Stomach (tissue), 9 donors: Measurements from ENCODE around the gene DOCK3. TPM values are rescaled to one million over a fixed set of nuclear protein-coding genes. Genes with fewer than 3 reads are reported as not detected.

Experiments
- DNase-seq, 2 donors: peaks; one replicate each; pipeline versions ENCODE4 v3.0.0 to v3.0.0-alpha.2; 2013 to 2019
- H3K27ac ChIP-seq, 5 donors: fragments of 200-600 bp in 4 of 5; sonication (generic) in 4 of 5; one replicate each; pipeline ENCODE4 v1.5.1; 2013 to 2019; ENCODE audit warnings: mild to moderate bottlenecking in 1 of 5, moderate library complexity in 1 of 5
- H3K27me3 ChIP-seq, 3 donors: fragments of 200-600 bp; sonication (generic); one replicate each; pipeline ENCODE4 v1.5.1; 2017 to 2019; ENCODE audit warnings: mixed run types in 1 of 3
- H3K36me3 ChIP-seq, 4 donors: fragments of 200-600 bp; sonication (generic); 1 replicate in 3 of 4; 2 replicates in 1 of 4; pipeline ENCODE4 v1.5.1; 2016 to 2019
- H3K4me1 ChIP-seq, 4 donors: fragments of 200-600 bp; sonication (generic); one replicate each; pipeline ENCODE4 v1.5.1; 2016 to 2019
- H3K4me3 ChIP-seq, 4 donors: fragments of 200-600 bp; sonication (generic) in 3 of 4; one replicate each; pipeline ENCODE4 v1.5.1; 2016 to 2019; ENCODE audit warnings: mild to moderate bottlenecking in 1 of 4
- H3K9me3 ChIP-seq, 4 donors: fragments of 200-600 bp; sonication (generic); one replicate each; pipeline ENCODE4 v1.5.1; 2016 to 2019
- CTCF ChIP-seq, 7 experiments: fragments of 450-650 bp in 4 of 7; fragments of 200-600 bp in 3 of 7; sonication (generic) in 3 of 7; IDR thresholded peaks; one replicate each; pipeline ENCODE4 v1.5.1; 2016 to 2019; ENCODE audit warnings: antibody characterized with exemption in 7 of 7, control low read depth in 2 of 7, mild to moderate bottlenecking in 1 of 7
- EP300 ChIP-seq: sonication (generic); formaldehyde crosslinking; IDR thresholded peaks from one replicate; pipeline ENCODE4 v1.6.1; 2017; ENCODE audit warnings: antibody characterized with exemption
- POLR2A ChIP-seq, 4 donors: fragments of 450-650 bp; IDR thresholded peaks; one replicate each; pipeline ENCODE4 v1.6.1; 2016; ENCODE audit warnings: antibody characterized with exemption in 4 of 4, control low read depth in 2 of 4, mild to moderate bottlenecking in 1 of 4, moderate library complexity in 1 of 4
- POLR2AphosphoS5 ChIP-seq, 3 donors: sonication (generic); formaldehyde crosslinking; IDR thresholded peaks; one replicate each; pipeline ENCODE4 v1.6.1; 2016; ENCODE audit warnings: antibody characterized with exemption in 3 of 3
- WGBS, 5 donors: extraction: QIAGEN DNeasy Blood & Tissue Kit in 3 of 5; methylation state at CpG; one replicate each; pipeline versions ENCODE4 v1.1.5 to v1.1.7; 2013 to 2018; 5-methylcytosine and 5-hydroxymethylcytosine counted together
- intact Hi-C: fragments of 100-400 bp; cut with DNase I; formaldehyde crosslinking; loops from one replicate; pipeline ENCODE4 v1.15.1; 2023; ENCODE audit warnings: low total_unique reads
- polyA plus RNA-seq, 3 donors: library from polyadenylated mRNA; stranded (reverse); fragments of 200-250 nt; gene quantifications; one replicate each; pipeline ENCODE4 v1.2.3, GENCODE V29; 2013
- total RNA-seq, 5 donors: library from RNA; depleted of rRNA; stranded (reverse); fragments of >200 nt; gene quantifications; one replicate each; pipeline versions ENCODE4 v1.1.0 to v1.2.3, GENCODE V29; 2014 to 2016
- donor health status: healthy with polysubstance abuse.
- donor health status: Bipolar disorder and iron deficiency.
- donor health status: healthy.

The DOCK3 gene
- total and polyA plus RNA-seq, 8 donors, result 0.06 to 2.3 (median 1.0) TPM; not detected in 2

DNA sequence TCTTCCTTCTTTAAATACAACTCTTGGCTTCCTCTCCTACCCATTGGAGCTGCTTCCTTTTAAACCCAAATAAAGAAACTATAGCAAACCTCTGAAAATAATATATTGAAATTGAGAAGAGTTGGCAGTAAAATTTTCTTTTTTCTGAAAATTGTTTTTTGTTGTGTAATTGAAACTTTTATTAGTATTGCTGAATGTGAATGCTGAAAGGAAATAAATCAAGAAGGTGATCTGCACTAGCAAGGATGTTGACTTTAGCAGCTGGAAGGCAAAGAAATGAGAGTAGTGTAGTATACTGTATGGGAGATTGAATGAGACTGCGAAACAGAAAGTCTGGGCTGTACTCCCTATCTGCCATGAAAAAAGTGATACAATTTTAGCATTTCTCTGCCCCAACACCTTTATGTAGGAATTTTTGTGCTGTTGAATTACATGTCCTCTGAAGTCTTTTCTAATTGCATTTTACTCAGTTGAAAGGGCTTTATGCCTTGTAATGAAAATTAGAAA, 166.3 kb downstream of the DOCK3 start:
- 24 to 83% (median 33%) methylated on average over 1 of the region's 1 CpG for WGBS, 5 donors
- Histone ChIP-seq H3K4me1 (no peaks in the 10 kb centered on the region), H3K27ac (no peak overlapping the region), H3K4me3 (no peak overlapping the region), H3K9me3 (no peaks in the 10 kb centered on the region), H3K27me3 (no peaks in the 10 kb centered on the region), H3K36me3 (no peaks in the 10 kb centered on the region)
- TF ChIP-seq CTCF (IDR thresholded peaks at IDR 0.05), result no peak
- no peak for TF ChIP-seq POLR2AphosphoS5 (IDR thresholded peaks at IDR 0.05)
- no peak for TF ChIP-seq EP300
- TF ChIP-seq POLR2A (IDR thresholded peaks at IDR 0.05), result no peak
- intact Hi-C loops, result no loop called here
- no peak for DNase-seq

- H3K27ac ChIP-seq, result no peak overlapping the region
- H3K9me3 ChIP-seq, result peaks cover 0 to 22% (median 11%) of the 10 kb centered on the region in 4 donors
- no peak for DNase-seq
- intact Hi-C loops, result no loop called here
- no peaks in the 10 kb centered on the region for H3K4me1 ChIP-seq
- WGBS, 5 donors, result 89 to 98% (median 97%) methylated on average over 5 of the region's 5 CpGs
- H3K36me3 ChIP-seq, result no peaks in the 10 kb centered on the region
- H3K4me3 ChIP-seq, result no peak overlapping the region
- TF ChIP-seq POLR2AphosphoS5 (IDR thresholded peaks at IDR 0.05) (no peak), POLR2A (IDR thresholded peaks at IDR 0.05) (no peak), CTCF (IDR thresholded peaks at IDR 0.05) (no peak), EP300 (no peak)
- H3K27me3 ChIP-seq, result no peaks in the 10 kb centered on the region
Observed at GRCh38 chr3:50848308-50848707, 173.6 kb downstream of the DOCK3 start.

DNA sequence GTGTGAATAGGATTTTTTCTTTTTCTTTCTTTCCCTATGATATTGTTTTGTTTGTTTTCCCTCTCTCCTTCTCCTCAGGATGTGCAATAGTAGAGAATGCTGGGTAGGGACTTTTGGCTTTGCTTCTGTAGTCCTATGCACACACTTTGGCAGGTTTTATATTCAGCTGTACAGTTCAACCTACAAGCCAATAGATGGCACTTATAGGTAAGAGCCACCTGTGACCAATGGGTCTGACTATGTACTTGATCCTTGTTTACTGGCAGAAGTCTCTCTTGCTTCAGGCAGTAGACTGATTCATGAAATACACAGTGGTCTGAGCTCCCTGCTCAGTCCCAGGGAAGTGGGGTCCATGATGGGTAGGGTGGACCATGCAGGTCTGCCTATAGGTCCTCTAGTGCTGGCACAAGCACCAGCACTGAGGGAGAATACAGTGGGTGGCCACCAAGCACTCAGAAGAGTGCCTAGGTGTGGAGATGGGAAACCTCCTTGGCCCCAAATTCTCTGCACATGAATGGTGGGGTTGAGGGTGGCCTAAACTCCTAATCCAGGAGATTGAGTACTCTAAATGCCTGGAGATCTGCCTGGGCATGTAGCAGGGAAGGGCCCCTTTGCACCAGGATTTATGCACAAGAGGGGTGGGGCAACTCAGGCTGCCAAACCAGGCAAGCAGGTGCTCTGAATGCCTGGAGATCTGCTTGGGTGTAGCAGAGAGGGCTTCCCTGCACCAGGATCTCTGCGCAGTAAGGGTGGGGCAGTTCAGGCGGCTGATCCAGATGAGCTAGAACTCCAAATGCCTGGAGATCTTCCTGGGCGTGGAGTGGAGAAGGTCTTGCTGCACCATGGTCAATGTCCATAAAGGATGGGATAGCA, 176.1 kb downstream of the DOCK3 start:
- Histone ChIP-seq H3K9me3 (peaks cover 5 to 25% (median 12%) of the 10 kb centered on the region in 4 donors), H3K4me3 (no peak overlapping the region), H3K27ac (no peak overlapping the region), H3K36me3 (no peaks in the 10 kb centered on the region), H3K27me3 (no peaks in the 10 kb centered on the region), H3K4me1 (no peaks in the 10 kb centered on the region)
- TF ChIP-seq POLR2A (IDR thresholded peaks at IDR 0.05), result no peak
- no peak for TF ChIP-seq POLR2AphosphoS5 (IDR thresholded peaks at IDR 0.05)
- no peak for TF ChIP-seq EP300
- TF ChIP-seq CTCF (IDR thresholded peaks at IDR 0.05), result no peak
- whole genome bisulfite sequencing, 5 donors, result 61 to 84% (median 81%) methylated on average over 2 to 3 of the region's 3 CpGs
- intact Hi-C loops, result no loop called here
- DNase-seq, result no peak

DNA sequence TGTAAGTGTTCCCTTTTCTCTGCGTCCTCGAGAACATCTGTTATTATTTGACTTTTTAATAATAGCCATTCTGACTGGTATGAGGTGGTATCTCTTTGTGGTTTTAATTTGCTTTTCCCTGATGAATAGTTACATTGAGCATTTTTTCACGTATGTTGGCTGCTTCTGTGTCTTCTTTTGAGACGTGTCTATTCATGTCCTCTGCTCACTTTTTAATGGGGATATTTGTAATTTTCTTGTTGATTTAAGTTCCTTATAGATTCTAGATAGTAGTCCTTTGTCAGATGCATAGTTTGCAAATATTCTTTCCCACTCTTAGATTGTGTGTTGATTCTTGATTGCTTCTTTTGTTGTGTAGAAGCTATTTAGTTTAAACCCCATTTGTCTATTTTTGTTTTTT, 179.2 kb downstream of the DOCK3 start:
- no peak for DNase-seq
- Histone ChIP-seq H3K4me1 (no peaks in the 10 kb centered on the region), H3K4me3 (no peak overlapping the region), H3K27ac (no peak overlapping the region), H3K9me3 (peaks cover 0 to 16% (median 4%) of the 10 kb centered on the region in 4 donors), H3K27me3 (no peaks in the 10 kb centered on the region), H3K36me3 (no peaks in the 10 kb centered on the region)
- 67 to 71% (median 69%) methylated on average over 4 of the region's 4 CpGs for WGBS, 5 donors
- intact Hi-C loops, result no loop called here
- no peak for TF ChIP-seq CTCF (IDR thresholded peaks at IDR 0.05)
- no peak for TF ChIP-seq POLR2AphosphoS5 (IDR thresholded peaks at IDR 0.05)
- no peak for TF ChIP-seq EP300
- TF ChIP-seq POLR2A (IDR thresholded peaks at IDR 0.05), result no peak
